Measurements from ENCODE around the gene SMTNL2.

The SMTNL2 gene

DNA sequence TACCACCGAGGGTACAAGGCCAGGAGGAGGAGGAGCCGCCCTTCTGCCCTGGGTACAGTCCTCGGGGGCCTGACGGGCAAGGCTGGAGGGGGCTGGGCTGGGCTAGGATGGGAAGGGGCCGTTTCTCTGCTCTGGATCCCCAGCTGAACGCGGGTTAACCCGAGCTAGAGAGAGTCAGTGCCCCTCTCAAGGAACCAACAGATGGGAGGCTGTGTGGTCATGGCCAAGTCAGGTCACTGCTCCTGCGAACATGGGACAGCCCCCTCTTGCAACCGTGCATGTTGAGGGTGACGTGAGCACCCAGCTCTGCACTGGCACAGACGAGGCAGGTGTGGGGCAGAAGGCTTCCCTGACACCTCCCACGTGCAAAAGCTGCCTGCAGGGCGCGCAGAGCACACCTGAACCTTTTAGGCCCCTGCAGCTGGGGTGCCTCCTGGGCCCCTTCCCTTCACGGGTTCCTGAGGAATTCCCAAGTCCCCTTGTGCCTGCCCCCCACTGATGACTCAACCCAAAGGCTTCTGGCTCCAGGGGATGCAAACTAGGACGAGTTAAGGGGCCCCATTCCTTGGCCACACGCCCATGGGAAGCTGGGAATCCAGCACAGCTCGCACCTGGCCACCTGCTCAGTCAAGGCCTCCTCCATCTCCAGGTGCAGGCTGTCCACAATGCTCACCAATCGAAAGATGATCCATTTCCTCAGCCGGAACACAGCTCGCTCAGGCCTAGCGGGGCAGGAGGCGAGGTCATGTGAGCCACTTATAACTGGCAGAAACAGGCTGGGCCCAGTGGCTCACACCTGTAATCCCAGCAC lies 35.4 kb upstream of the SMTNL2 start:
- TF ChIP-seq, protein P1, sequence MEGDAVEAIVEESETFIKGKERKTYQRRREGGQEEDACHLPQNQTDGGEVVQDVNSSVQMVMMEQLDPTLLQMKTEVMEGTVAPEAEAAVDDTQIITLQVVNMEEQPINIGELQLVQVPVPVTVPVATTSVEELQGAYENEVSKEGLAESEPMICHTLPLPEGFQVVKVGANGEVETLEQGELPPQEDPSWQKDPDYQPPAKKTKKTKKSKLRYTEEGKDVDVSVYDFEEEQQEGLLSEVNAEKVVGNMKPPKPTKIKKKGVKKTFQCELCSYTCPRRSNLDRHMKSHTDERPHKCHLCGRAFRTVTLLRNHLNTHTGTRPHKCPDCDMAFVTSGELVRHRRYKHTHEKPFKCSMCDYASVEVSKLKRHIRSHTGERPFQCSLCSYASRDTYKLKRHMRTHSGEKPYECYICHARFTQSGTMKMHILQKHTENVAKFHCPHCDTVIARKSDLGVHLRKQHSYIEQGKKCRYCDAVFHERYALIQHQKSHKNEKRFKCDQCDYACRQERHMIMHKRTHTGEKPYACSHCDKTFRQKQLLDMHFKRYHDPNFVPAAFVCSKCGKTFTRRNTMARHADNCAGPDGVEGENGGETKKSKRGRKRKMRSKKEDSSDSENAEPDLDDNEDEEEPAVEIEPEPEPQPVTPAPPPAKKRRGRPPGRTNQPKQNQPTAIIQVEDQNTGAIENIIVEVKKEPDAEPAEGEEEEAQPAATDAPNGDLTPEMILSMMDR (IDR thresholded peaks at IDR 0.05), result no peak

DNA sequence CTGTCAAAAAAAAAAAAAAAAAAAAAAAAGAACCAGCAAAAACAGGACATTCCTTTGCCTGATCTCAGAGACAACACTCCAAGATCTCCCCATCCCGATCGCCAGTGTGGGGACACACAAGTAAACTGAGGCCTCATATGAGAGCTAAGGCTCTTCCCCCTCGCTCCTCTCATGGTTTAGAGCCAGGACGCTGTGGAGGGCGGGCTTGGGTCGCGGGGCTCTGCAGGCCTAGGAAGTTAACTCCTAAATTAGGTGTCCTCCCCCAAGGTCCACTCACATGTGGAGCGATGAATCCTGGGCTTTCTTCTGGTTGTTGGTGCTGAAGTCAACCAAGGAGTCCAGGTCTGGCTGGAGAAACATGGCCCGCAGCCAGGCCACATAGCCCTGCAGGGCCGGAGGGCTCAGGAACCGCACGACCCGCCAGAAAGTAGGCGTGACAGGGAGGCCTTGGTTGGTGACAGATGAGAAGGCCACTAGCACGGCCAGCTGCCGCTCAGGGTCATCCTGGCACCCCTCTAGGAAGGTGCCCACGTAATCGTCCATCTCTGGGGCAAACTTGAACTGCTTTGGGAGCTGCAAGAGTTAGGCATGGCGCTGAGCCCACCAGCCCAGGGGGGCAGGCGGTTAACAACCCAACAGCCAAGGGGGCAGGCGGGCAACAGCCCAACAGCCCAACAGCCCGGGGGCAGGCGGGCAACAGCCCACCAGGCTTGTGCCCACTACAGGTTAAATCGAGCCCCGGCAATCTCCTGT lies 34.4 kb upstream of the SMTNL2 start:
- TF ChIP-seq, protein P1 (IDR thresholded peaks at IDR 0.05), result no peak

DNA sequence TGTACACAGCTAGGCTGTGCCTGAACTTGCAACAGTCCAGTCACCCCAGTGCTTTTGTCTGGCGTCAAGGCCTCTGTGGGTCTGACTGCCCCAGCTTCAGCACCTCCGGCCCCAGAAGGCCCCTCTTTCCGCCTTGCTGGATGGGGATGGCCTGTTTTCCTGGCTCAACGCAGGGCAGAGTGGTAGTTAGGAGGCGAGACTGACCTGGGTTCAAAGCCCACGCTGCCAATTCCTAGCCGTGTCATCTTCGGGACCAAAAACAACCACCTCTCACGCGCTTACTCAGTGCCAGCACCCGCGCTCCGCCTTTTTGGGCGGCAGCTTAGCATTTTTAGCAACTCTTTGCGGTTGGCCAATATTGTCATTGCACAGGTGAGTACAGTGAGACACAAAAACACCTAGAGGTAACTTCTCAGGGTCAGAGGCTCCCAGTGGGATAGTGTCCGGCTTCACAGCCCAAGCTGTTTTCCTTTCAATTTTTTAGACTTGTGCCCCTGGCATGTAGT lies 33.7 kb upstream of the SMTNL2 start:
- TF ChIP-seq, protein P1 (IDR thresholded peaks at IDR 0.05), result no peak

DNA sequence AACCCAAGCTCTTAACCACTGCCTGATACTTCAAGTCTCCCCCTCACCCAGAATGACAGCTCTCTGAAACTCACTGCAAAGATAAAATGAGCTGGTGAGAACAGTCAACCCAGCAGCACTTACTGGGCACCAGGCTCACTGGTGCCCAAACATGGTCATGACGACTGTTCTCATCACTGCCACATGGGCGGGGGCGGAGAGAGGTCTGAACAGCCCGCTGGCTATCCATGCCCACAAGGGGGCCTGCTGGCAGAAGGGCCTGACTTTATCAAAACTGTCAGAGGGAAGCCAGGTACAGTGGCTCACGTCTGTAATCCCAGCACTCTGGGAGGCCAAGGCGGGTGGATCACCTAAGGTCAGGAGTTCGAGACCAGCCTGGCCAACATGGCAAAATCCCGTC lies 33.2 kb upstream of the SMTNL2 start:
- TF ChIP-seq, protein P1 (IDR thresholded peaks at IDR 0.05), result no peak

DNA sequence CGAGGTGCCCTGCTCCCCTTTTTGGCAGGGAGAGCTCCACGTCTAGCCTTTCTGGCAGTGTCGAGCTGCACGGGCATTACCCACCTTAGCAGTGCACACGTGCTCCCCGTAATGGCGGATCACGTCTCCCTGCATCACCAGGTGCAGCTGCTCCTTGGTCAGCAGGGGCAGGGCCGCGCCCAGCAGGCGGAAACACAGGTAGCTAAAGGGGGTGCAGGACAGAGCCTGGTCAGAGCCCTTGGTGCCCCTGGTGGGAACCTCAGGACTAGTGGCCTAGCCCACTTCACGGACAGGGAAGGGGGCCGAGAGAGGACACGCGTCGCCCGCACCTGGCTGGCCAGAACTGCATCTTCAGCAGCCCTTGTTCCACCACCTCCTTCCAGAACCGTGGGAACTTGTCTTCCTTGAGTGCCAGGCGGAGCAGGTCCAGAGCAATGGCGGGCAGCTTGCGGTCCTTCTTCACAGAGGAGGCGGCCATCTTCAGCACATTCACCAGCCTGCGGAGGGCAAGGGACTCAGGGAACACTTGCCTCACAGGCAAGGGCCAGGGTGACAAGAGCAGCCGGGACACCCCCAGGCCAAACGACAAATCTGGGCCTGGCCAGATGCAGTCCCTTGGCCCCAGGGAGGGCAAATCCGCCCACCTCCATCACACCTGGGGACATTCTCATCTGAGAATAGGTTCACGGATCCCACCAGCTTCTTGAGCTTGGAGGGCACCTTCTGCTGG lies 32.4 kb upstream of the SMTNL2 start:
- TF ChIP-seq, protein P1 (IDR thresholded peaks at IDR 0.05), result no peak

DNA sequence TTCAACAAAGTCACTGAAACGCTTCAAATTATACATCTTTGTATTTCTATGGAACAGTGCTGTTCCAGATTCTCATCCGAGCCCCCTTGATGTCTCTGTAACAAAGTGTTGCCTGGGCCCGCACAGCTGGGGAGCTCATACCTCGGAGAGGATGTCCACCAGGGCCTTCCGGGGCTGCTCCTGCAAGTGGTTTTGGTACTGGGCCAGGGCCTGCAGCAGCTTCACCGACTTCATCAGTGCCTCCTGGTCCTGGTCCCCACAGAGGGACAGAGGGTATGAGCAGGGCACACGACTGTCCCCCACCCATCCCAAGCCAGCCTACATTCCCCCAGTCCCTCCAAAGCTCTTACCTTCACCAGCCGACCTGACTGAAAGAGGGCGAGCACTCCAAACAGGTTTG lies 30.7 kb upstream of the SMTNL2 start:
- TF ChIP-seq, protein P1 (IDR thresholded peaks at IDR 0.05), result no peak

DNA sequence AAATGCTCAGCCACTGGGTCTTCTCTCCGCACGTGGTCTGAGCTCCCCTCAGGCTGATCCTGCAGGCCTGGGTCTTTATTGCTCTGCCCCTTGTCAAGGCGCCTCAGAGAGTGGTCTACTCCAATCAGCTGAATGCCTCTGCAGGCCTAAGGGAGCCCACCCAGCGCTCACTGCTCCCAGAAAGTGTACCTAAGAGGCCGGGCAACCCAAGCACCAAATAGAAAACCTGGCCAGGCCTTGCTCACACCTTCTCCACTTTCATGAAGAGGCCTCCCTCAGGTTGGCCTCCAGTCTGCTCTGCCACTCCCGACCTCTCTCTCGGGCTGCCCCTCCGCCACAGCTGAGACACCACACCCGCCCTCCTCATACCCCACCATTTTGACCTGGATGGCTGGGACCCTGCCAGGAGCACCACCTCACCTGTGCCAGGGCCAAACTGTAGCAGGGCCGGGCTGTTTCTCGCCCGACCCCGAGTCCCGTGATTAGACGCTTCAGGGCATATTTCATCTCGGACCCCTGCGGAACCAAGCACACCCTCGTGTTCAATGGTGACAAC lies 29.8 kb upstream of the SMTNL2 start:
- TF ChIP-seq, protein P1 (IDR thresholded peaks at IDR 0.05), result no peak
